GM10847 (cell line): ENCODE results near the gene TRAF3.

ENCODE experiments used
- POLR2A ChIP-seq: IDR thresholded peaks from 2 replicates; pipeline ENCODE4 v1.6.1; 2011; ENCODE audit not compliant: insufficient read length; ENCODE audit errors: extremely low read depth

The TRAF3 gene

DNA sequence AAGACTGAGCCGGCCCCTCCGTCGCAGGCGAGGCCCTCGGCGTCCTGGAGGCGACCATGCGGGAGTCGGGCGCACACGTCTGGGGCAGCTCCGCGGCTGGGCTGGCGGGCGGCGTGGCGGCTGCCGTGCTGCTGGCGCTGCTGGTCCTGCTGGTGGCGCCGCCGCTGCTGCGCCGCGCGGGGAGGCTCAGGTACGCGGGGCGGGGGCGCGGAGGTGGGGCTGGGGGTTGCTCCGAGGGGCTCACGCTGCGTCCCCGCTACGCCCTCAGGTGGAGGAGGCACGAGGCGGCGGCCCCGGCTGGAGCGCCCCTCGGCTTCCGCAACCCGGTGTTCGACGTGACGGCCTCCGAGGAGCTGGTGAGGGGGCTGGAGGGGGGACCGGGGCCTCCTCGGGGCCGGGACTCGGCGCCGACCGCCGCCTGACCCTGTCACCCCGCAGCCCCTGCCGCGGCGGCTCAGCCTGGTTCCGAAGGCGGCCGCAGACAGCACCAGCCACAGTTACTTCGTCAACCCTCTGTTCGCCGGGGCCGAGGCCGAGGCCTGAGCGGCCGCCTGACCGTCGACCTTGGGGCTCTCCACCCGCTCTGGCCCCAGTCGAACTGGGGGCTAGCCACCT is 153.0 kb downstream of the TRAF3 start:
- no peak for TF ChIP-seq POLR2A

DNA sequence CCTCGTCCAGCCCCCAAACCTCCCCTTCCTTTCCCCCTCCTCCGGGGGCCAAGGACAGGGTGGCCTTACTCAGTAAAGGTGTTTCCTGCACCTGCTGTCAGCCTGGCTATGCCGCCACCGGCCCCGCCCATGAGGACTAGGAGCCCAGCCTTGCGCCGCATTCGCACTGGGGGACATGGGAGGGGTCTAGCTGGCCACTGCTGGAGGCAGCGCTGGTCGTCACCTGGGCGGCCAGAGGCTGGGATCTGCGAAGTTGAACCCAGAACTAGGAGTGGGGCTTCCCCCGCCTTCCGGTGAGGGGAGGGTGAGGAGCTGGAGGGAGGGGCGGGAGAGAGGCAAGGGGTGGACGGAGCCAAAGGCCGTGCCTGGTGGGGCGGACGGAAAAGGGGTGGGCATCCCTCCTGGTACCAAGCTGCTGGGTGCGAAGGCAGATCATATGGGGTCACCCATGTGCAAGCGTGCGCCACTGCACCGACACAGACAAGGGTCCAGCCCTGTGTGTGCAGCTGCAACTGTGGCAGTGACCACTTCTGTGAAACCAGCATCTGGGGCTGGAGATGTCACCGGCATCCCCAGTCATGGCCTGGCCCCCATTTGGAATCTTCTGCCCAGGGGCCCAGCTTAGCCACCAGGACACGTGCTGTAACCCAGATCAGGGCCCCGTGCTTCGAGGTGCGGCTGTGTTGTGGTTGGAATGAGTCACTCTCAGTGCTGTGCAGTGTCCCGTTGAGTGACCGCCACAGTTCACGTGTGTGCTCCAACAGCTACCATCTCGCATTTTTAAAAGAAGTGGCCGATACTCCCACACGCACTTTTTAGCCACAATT is 153.7 kb downstream of the TRAF3 start:
- TF ChIP-seq POLR2A = no peak

GRCh38 chr14:102931580-102932285 is 154.5 kb downstream of the TRAF3 start:
- TF ChIP-seq POLR2A = no peak

DNA sequence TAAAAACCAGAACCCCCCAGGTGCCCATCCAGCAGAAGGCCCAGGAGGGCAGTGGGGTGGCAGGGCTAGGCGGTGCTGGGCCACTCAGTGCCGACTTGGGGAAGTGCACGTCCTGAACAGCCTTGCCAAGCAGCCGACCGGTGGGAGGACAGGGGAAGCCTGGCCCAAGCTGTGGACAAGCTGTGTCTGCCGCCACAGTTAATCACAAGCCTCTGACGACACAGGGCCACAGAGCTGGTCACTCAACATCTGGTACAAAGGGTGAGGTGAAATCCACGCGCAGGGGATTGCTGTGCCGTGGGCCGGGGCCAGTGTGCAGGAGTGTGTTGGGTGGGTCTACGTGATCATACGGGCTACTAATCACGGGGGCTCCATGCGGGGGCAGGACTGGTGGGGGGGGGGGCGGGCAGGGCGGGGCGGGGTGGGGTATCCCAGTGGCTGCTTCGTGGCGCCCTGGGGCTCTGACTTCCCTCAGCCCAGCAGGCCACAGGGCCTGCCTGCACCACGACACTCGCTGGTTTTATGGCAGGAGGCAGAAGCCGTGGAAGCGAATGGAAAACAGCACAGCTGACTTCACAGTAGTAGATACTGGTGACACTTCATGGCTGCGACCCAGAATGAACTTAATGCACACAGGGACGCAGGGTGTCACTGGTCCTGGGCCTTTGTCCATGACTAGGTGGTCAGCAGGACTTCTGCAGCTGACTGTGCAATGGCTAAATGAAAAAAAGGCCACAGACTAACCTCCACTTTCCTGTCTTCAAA is 155.4 kb downstream of the TRAF3 start:
- TF ChIP-seq POLR2A = no peak

GRCh38 chr14:102933618-102934231 is 156.5 kb downstream of the TRAF3 start:
- no peak for TF ChIP-seq POLR2A

- TF ChIP-seq POLR2A = no peak
Observed at GRCh38 chr14:102935756-102936155, 158.5 kb downstream of the TRAF3 start.

DNA sequence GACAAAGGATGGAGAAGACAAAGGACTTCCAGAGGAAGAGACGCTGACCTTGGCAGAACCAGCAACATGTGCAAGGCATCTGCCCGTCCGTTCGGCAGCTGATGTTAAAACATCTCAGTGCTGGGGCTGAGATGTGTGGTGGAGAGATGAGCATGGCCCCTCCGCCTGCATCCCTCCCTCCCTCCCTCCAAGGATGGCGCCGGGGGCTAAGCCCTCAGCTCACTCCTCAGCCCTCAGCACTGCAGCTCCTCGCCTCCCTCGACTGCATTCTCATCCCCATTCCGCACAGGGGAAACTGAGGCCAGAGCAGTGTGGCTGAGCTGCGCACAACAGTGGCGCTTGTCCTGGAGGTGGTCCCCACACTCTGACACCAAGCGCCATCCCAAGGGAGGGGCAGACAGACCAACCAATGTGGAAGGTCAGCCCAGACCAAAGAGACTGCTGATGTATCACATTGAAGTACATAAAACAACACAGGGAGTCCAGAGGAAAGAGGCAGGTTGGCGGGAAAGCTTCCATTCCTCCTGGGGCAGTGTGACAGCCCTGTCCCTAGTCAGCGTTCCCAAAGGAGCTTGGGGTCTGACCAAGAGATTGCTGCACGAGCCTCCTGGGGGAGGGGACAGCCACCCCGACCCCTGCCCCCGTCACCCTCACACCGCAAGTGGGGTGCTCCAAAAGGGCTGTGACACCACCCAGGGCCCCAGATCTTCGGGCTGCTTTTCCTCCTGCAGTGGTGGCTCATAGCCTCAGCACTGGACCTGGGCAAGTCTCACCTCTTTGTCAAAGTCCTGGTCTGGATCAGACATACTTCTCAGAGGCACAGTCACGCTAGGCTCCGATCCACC is 160.3 kb downstream of the TRAF3 start:
- TF ChIP-seq POLR2A = no peak

GRCh38 chr14:102938191-102938590 is 160.9 kb downstream of the TRAF3 start:
- TF ChIP-seq POLR2A = no peak

GRCh38 chr14:102939329-102939728 is 162.1 kb downstream of the TRAF3 start:
- no peak for TF ChIP-seq POLR2A

- no peak for TF ChIP-seq POLR2A
Observed at GRCh38 chr14:102939820-102940561, 162.7 kb downstream of the TRAF3 start.

DNA sequence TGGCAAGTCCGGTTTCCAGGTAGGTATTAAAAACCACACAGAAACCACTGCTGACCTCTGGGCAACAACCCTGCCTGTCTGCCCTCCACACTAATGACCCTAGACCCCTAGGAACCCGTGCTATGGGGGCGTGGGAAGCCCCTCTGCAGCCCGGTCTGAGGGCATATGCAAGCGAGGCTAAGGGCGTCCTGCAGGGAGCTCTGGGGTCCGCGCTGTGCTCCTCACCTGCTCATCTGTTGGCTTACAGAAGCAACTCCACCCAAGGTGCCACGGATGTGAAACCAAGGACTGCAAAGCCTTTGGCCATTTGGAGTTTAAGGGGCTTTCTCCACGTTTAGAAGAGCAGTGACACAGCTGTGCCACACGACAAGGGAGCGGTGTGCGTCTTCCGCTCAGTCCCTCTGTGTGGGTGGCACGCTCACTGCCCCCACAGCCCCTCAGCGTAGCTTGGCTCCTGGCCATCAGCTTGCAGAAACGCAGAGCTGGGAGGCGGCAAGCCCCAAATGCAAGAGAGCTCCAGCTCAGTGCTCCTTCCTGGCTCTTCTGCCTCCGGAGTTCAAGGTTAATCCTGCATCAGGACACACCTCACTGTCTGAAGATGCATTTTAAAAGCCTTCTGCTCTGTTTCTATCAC is 163.6 kb downstream of the TRAF3 start:
- TF ChIP-seq POLR2A = no peak

GRCh38 chr14:102941419-102942011 is 164.3 kb downstream of the TRAF3 start:
- TF ChIP-seq POLR2A = no peak
